ENCODE results near the gene IGIP. TPM values are rescaled to one million over a fixed set of nuclear protein-coding genes. Genes with fewer than 3 reads are reported as not detected.
A peak's percentile ranks its signal among the peaks of the same experiment; 100 is the strongest.

The IGIP gene
- total RNA-seq, 4 donors from 2014 or later, result 6.7 to 13.1 (median 8.2) TPM

DNA sequence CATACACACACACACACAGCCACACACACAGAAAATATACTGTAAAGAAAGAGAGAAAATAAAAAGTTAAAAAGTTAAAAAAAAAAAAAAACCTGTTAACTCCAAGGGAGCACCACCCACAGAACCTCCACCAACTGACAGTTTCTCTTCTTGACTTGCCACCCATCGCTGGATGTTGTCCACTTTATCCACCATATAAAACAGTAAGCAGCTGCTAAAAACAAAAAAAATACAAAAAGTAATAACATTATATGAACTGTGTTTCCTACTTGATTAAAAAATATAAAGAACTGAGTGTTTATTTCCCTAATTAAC lies 10.6 kb upstream of the IGIP start:
- in situ Hi-C loops (cut with MboI; ENCODE audit: low sequenced_read_pairs in 4 of 4) (no loop called here), intact Hi-C loops (cut with DNase I; ENCODE audit: low total_unique reads) (loop anchor here (2.0 kb wide), 1 partner anchor 30 kb away; no protein-coding TSS in a partner anchor)
- Histone ChIP-seq H3K4me3 (peak overlapping the region; percentile 78 to 91 (median 85)), H3K9me3 (no peaks in the 10 kb centered on the region), H3K4me1 (peaks cover 59 to 60% of the 10 kb centered on the region in 2 donors), H3K27me3 (no peaks in the 10 kb centered on the region), H3K27ac (peak overlapping the region; percentile 94 to 97 (median 95)), H3K36me3 (no peaks in the 10 kb centered on the region)
- ATAC-seq (no peak), DNase-seq (no peak)
- TF ChIP-seq, protein P1, sequence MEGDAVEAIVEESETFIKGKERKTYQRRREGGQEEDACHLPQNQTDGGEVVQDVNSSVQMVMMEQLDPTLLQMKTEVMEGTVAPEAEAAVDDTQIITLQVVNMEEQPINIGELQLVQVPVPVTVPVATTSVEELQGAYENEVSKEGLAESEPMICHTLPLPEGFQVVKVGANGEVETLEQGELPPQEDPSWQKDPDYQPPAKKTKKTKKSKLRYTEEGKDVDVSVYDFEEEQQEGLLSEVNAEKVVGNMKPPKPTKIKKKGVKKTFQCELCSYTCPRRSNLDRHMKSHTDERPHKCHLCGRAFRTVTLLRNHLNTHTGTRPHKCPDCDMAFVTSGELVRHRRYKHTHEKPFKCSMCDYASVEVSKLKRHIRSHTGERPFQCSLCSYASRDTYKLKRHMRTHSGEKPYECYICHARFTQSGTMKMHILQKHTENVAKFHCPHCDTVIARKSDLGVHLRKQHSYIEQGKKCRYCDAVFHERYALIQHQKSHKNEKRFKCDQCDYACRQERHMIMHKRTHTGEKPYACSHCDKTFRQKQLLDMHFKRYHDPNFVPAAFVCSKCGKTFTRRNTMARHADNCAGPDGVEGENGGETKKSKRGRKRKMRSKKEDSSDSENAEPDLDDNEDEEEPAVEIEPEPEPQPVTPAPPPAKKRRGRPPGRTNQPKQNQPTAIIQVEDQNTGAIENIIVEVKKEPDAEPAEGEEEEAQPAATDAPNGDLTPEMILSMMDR (IDR thresholded peaks at IDR 0.05 in 4 of 5, conservative IDR thresholded peaks at IDR 0.05 in 1 of 5), result no peak
- no peak for TF ChIP-seq POLR2A (IDR thresholded peaks at IDR 0.05)

DNA sequence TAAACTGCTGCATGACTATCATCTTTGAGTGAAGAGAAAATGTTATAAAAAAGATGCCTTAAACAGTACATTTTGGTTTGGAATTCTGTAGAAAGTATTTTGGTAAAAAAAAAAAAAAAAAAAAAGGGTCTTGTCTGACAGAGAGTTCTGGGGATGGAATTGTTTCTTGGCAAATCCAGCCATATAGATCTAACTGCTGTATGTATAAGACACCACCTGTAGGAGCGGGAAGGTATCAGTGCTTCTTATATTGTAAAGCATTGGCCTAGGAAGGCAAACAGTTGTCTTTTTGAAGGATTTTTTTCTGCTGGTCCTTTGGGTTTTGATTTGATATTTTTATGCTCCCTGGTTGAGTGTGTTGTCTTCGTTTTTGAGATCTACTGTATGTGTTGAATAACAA lies 9.0 kb upstream of the IGIP start:
- Histone ChIP-seq H3K9me3 (no peaks in the 10 kb centered on the region), H3K27ac (peak overlapping the region in 1 of 4 donors; percentile 94), H3K4me3 (peak overlapping the region in 2 of 4 donors; percentile 27 to 91), H3K36me3 (no peaks in the 10 kb centered on the region), H3K27me3 (no peaks in the 10 kb centered on the region), H3K4me1 (peaks cover 56 to 57% of the 10 kb centered on the region in 2 donors)
- ATAC-seq (no peak), DNase-seq (no peak)
- no peak for TF ChIP-seq POLR2A (IDR thresholded peaks at IDR 0.05)
- TF ChIP-seq, protein P1 (IDR thresholded peaks at IDR 0.05 in 4 of 5, conservative IDR thresholded peaks at IDR 0.05 in 1 of 5), result no peak
- in situ Hi-C loops (cut with MboI; ENCODE audit: low sequenced_read_pairs in 4 of 4), result no loop called here
- intact Hi-C loops (cut with DNase I; ENCODE audit: low total_unique reads), result no loop called here

DNA sequence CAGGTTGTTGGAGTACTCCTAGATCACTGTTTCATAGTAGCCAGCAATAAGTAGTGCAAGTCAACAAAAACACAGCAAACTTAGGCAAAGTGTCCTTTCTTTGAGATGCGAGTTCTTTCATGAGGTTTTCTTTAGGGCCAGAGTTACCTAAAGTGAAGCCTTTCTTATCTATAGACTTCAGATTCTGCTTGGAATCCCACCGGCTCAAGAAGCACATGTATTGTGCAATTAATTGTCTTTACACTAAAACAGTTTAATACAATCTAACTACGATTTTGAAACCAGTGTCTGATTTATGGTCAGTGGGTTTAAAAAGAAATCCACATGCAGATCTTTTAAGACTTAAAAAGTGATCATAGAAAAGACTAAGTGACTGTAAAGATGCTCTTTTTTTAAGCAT lies 8.2 kb upstream of the IGIP start:
- H3K9me3 ChIP-seq, result no peaks in the 10 kb centered on the region
- H3K27me3 ChIP-seq, result no peaks in the 10 kb centered on the region
- H3K4me3 ChIP-seq, result no peak overlapping the region

DNA sequence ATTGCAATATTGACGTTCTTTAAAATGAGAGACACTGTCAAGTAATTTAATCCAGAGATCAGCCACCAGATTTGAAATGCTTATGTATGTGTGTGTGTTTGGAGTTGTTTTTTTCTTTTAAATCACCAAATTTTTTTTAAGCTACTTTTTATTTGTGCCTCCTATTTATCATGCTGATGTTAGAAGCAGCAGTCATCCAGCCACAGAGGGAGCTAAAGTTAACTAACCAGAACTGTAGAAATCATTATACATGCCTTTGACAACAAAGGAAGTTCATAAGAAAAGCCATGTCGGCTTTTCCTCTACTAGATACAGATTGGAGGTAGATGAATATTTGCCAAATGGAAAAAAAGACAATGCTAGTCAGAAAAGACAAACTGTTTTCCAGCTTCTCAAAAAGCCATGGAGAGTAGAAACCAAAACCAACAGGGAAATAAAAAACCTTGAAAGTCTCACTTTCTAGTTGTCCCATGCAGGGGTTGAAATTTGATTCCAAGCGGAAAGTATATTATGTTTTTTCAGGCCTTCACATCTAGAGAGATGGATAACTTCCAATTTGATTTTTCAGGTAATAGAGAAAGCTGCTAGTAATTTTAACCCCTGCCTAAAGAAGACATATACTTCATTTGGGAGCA lies 7.3 kb upstream of the IGIP start:
- Histone ChIP-seq H3K4me1 (peaks cover 48 to 50% of the 10 kb centered on the region in 2 donors), H3K36me3 (no peaks in the 10 kb centered on the region), H3K9me3 (no peaks in the 10 kb centered on the region), H3K4me3 (no peak overlapping the region), H3K27me3 (no peaks in the 10 kb centered on the region), H3K27ac (no peak overlapping the region)
- DNase-seq, result no peak
- ATAC-seq, result no peak
- in situ Hi-C loops (cut with MboI; ENCODE audit: low sequenced_read_pairs in 4 of 4), result no loop called here
- TF ChIP-seq POLR2A (IDR thresholded peaks at IDR 0.05), result no peak
- TF ChIP-seq, protein P1 (IDR thresholded peaks at IDR 0.05 in 4 of 5, conservative IDR thresholded peaks at IDR 0.05 in 1 of 5), result no peak
- intact Hi-C loops (cut with DNase I; ENCODE audit: low total_unique reads), result no loop called here

More for the DNA sequence above, 8.2 kb upstream of the IGIP start:
- in situ Hi-C loops (cut with MboI; ENCODE audit: low sequenced_read_pairs in 4 of 4), result no loop called here
- intact Hi-C loops (cut with DNase I; ENCODE audit: low total_unique reads), result no loop called here
- Histone ChIP-seq H3K4me1 (peaks cover 49 to 52% of the 10 kb centered on the region in 2 donors), H3K27ac (peak overlapping the region in 1 of 4 donors; percentile 94), H3K36me3 (no peaks in the 10 kb centered on the region)
- DNase-seq (no peak), ATAC-seq (no peak)
- no peak for TF ChIP-seq POLR2A (IDR thresholded peaks at IDR 0.05)
- TF ChIP-seq, protein P1 (IDR thresholded peaks at IDR 0.05 in 4 of 5, conservative IDR thresholded peaks at IDR 0.05 in 1 of 5), result no peak
